AG04450 (cell line): ENCODE data around the gene TRIP13. TPM values are rescaled to one million over a fixed set of nuclear protein-coding genes. Genes with fewer than 3 reads are reported as not detected.
"Not testable (repeated sequence)": the region's sequence is repeated elsewhere in the genome, so short reads cannot be mapped to it uniquely, and the experiment has no call there.

Source experiments
- CTCF ChIA-PET: fragments of 300-600, 350-600 bp; formaldehyde crosslinking; extraction: SDS; loops from one replicate; lab custom pipeline; 2022; ENCODE audit warnings: antibody characterized with exemption, inconsistent platforms; lab: Charles Lee
- POLR2A ChIA-PET: fragments of 350-600 bp; formaldehyde crosslinking; extraction: SDS; loops from one replicate; lab custom pipeline; 2021; ENCODE audit warnings: antibody characterized with exemption, inconsistent platforms; lab: Yijun Ruan, JAX
- DNase-seq: peaks from one replicate; pipeline ENCODE4 v3.0.0-alpha.2; 2011; ENCODE audit warnings: low read depth, low spot score
- H3K27ac ChIP-seq: one replicate; pipeline ENCODE4 v1.5.1; 2012; ENCODE audit warnings: low read depth, low read length, control low read depth
- H3K27me3 ChIP-seq: one replicate; pipeline ENCODE4 v1.6.0; 2012; ENCODE audit warnings: low read length; ENCODE audit not compliant: control insufficient read depth, insufficient read depth
- H3K4me3 ChIP-seq: 2 replicates; pipeline ENCODE4 v1.5.1; 2011; ENCODE audit warnings: mild to moderate bottlenecking, low read depth, low read length, control low read depth
- H3K9me3 ChIP-seq: 2 replicates; pipeline ENCODE4 v1.5.1; 2012; ENCODE audit warnings: low read length; ENCODE audit not compliant: control insufficient read depth, insufficient read depth
- CTCF ChIP-seq: IDR thresholded peaks from 2 replicates; pipeline ENCODE4 v1.5.1; 2011; ENCODE audit warnings: low read depth, low read length, control low read depth, inconsistent platforms
- polyA plus RNA-seq: library from polyadenylated mRNA; depleted of rRNA; stranded (reverse); fragments of >200 nt; gene quantifications from 2 replicates; pipeline ENCODE4 v1.2.3, GENCODE V29; 2011

TRIP13 gene
- polyA plus RNA-seq, 1 experiment: 13.8 TPM

- H3K27ac ChIP-seq: no peak overlapping the region
- peaks cover 20% of the 10 kb centered on the region for H3K27me3 ChIP-seq
- TF ChIP-seq CTCF: no peak; the same call in 1 of the 2 replicates
- no peak for DNase-seq
- H3K4me3 ChIP-seq: no peak overlapping the region
- POLR2A ChIA-PET: no interaction called here
- H3K9me3 ChIP-seq: peaks cover 4% of the 10 kb centered on the region; the same call in 1 of the 2 replicates
- CTCF ChIA-PET: no interaction called here
These were observed 34.7 kb downstream of the TRIP13 start for GRCh38 chr5:927172-928015.

GRCh38 chr5:929182-929581 lies 36.5 kb downstream of the TRIP13 start:
- H3K27ac ChIP-seq, H3K4me3 ChIP-seq, H3K9me3 ChIP-seq, DNase-seq, CTCF ChIA-PET, POLR2A ChIA-PET: not testable (repeated sequence)
- H3K27me3 ChIP-seq: peaks cover 30% of the 10 kb centered on the region

DNA sequence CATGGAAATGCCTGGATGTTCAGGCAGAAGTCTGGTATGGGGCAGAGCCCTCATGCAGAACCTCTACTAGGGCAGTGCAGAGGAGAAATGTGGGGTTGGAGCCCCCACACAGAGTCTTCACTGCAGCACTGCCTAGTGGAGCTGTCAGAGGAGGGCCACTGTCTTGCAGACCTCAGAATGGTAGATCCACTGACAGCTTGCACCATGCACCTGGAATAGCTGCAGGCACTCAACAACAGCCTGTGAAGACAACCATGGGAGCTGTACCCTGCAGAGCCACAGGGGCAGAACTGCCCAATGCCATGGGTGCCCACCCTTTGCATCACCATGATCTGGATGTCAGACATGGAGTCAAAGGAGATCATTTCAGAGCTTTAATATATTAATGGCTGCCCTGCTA lies 36.9 kb downstream of the TRIP13 start:
- ChIA-PET CTCF (no interaction called here), POLR2A (no interaction called here)
- peaks cover 30% of the 10 kb centered on the region for H3K27me3 ChIP-seq
- peaks cover 4% of the 10 kb centered on the region; the same call in 1 of the 2 replicates for H3K9me3 ChIP-seq
- no peak for TF ChIP-seq CTCF
- no peak overlapping the region for H3K27ac ChIP-seq
- no peak for DNase-seq
- no peak overlapping the region for H3K4me3 ChIP-seq

DNA sequence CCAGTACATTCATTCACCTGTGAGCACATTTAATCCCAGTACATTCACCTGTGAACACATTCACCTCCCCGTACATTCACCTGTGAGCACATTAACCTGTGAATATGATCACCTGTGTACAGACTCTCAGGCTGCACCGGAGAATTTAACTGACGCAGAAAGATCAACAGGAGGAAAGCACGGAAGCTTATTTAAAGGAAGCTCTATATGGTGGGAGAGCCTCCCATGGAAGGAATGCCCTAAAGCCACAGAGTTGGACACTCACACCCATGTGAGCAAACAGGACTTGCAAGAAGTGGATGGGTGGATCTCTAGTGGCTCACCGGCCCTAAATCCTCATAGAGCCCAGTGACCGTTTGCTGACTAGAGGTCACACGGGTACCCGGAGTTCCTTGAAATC lies 38.2 kb downstream of the TRIP13 start:
- no peak for DNase-seq
- Histone ChIP-seq H3K27me3 (peaks cover 33% of the 10 kb centered on the region), H3K4me3 (no peak overlapping the region), H3K27ac (no peak overlapping the region), H3K9me3 (peaks cover 4% of the 10 kb centered on the region; the same call in 1 of the 2 replicates)
- ChIA-PET POLR2A (no interaction called here), CTCF (interaction anchor here (2.1 kb wide), 1 partner anchor 243 kb away, joined by 8 read pairs; no protein-coding TSS in a partner anchor)
- TF ChIP-seq CTCF: no peak

GRCh38 chr5:931570-932145 lies 39.0 kb downstream of the TRIP13 start:
- ChIA-PET CTCF (interaction anchor here (1.1 to 2.1 kb wide), 3 partner anchors 8 to 243 kb away, joined by 3 to 8 read pairs (median 5); no protein-coding TSS in a partner anchor), POLR2A (interaction anchor here (1.4 kb wide), 1 partner anchor 25 kb away, joined by 4 read pairs; no protein-coding TSS in a partner anchor)
- peaks cover 4% of the 10 kb centered on the region; the same call in 1 of the 2 replicates for H3K9me3 ChIP-seq
- TF ChIP-seq CTCF: no peak
- no peak for DNase-seq
- H3K4me3 ChIP-seq: no peak overlapping the region
- H3K27ac ChIP-seq: no peak overlapping the region
- peaks cover 29% of the 10 kb centered on the region for H3K27me3 ChIP-seq
